ENCODE results near the gene CDH26. TPM values are rescaled to one million over a fixed set of nuclear protein-coding genes. Genes with fewer than 3 reads are reported as not detected.

CDH26 gene
- polyA plus RNA-seq, 1 donor from 2014 or later = 0.43 TPM

DNA sequence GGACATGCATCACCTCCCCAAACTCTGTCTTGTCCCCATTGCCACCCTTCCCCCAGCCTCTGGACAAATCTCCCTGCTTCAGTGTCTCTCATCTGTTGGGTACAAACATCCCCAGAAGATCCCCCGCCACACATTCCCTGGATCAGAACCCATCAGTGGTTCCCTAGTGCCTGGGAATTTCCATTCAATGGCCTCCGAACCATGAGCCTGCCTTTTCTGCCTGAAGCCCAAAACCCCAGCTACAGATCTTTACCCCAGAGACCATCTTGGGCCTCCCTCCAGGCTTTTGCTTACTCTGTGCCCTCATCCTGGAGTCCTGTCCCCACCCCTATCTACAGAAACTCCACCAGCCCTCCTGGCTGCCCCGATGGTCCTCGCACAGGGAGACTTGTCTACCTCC is 78.1 kb downstream of the CDH26 start:
- no peak for TF ChIP-seq EP300 (conservative IDR thresholded peaks at IDR 0.05; ENCODE audit: poor library complexity, severe bottlenecking)
- TF ChIP-seq TAF1 (IDR thresholded peaks at IDR 0.05; ENCODE audit: low read depth) = no peak
- no peak for TF ChIP-seq SMC3 (conservative IDR thresholded peaks at IDR 0.05; ENCODE audit: poor library complexity)
- TF ChIP-seq, protein P1, sequence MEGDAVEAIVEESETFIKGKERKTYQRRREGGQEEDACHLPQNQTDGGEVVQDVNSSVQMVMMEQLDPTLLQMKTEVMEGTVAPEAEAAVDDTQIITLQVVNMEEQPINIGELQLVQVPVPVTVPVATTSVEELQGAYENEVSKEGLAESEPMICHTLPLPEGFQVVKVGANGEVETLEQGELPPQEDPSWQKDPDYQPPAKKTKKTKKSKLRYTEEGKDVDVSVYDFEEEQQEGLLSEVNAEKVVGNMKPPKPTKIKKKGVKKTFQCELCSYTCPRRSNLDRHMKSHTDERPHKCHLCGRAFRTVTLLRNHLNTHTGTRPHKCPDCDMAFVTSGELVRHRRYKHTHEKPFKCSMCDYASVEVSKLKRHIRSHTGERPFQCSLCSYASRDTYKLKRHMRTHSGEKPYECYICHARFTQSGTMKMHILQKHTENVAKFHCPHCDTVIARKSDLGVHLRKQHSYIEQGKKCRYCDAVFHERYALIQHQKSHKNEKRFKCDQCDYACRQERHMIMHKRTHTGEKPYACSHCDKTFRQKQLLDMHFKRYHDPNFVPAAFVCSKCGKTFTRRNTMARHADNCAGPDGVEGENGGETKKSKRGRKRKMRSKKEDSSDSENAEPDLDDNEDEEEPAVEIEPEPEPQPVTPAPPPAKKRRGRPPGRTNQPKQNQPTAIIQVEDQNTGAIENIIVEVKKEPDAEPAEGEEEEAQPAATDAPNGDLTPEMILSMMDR (IDR thresholded peaks at IDR 0.05; ENCODE audit: poor library complexity, severe bottlenecking) = no peak
- TF ChIP-seq RAD21 (conservative IDR thresholded peaks at IDR 0.05) = no peak
- TF ChIP-seq POLR2AphosphoS5 (IDR thresholded peaks at IDR 0.05) = no peak
- TF ChIP-seq, protein P2, sequence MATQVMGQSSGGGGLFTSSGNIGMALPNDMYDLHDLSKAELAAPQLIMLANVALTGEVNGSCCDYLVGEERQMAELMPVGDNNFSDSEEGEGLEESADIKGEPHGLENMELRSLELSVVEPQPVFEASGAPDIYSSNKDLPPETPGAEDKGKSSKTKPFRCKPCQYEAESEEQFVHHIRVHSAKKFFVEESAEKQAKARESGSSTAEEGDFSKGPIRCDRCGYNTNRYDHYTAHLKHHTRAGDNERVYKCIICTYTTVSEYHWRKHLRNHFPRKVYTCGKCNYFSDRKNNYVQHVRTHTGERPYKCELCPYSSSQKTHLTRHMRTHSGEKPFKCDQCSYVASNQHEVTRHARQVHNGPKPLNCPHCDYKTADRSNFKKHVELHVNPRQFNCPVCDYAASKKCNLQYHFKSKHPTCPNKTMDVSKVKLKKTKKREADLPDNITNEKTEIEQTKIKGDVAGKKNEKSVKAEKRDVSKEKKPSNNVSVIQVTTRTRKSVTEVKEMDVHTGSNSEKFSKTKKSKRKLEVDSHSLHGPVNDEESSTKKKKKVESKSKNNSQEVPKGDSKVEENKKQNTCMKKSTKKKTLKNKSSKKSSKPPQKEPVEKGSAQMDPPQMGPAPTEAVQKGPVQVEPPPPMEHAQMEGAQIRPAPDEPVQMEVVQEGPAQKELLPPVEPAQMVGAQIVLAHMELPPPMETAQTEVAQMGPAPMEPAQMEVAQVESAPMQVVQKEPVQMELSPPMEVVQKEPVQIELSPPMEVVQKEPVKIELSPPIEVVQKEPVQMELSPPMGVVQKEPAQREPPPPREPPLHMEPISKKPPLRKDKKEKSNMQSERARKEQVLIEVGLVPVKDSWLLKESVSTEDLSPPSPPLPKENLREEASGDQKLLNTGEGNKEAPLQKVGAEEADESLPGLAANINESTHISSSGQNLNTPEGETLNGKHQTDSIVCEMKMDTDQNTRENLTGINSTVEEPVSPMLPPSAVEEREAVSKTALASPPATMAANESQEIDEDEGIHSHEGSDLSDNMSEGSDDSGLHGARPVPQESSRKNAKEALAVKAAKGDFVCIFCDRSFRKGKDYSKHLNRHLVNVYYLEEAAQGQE (IDR thresholded peaks at IDR 0.05; ENCODE audit: borderline replicate concordance) = no peak
- no peak for TF ChIP-seq MXI1 (conservative IDR thresholded peaks at IDR 0.05; ENCODE audit: poor library complexity, severe bottlenecking)
- no peak for TF ChIP-seq EZH2 (IDR thresholded peaks at IDR 0.05; ENCODE audit: borderline replicate concordance, insufficient read depth, low read length, poor library complexity, severe bottlenecking)
- Histone ChIP-seq H2AFZ (ENCODE audit: low read depth, low read length) (no peak overlapping the region), H3K4me3 (ENCODE audit: low read length) (no peak overlapping the region), H3K9me3 (ENCODE audit: low read length) (no peaks in the 10 kb centered on the region), H3K36me3 (ENCODE audit: insufficient read depth, low read length) (no peaks in the 10 kb centered on the region), H3K79me2 (replicated peaks; ENCODE audit: insufficient read depth, low read length) (no peaks in the 10 kb centered on the region), H3K4me2 (ENCODE audit: low read length) (no peak overlapping the region), H3K9ac (ENCODE audit: low read length) (no peak overlapping the region), H3K27ac (ENCODE audit: low read length) (no peak overlapping the region), H3F3A (ENCODE audit: insufficient read depth, low read length, poor library complexity, severe bottlenecking) (no peaks in the 10 kb centered on the region), H3K9me2 (ENCODE audit: insufficient read depth, low read length) (no peaks in the 10 kb centered on the region), H3K27me3 (ENCODE audit: insufficient read depth, low read depth, low read length) (no peaks in the 10 kb centered on the region), H4K20me1 (ENCODE audit: insufficient read depth) (no peaks in the 10 kb centered on the region)

DNA sequence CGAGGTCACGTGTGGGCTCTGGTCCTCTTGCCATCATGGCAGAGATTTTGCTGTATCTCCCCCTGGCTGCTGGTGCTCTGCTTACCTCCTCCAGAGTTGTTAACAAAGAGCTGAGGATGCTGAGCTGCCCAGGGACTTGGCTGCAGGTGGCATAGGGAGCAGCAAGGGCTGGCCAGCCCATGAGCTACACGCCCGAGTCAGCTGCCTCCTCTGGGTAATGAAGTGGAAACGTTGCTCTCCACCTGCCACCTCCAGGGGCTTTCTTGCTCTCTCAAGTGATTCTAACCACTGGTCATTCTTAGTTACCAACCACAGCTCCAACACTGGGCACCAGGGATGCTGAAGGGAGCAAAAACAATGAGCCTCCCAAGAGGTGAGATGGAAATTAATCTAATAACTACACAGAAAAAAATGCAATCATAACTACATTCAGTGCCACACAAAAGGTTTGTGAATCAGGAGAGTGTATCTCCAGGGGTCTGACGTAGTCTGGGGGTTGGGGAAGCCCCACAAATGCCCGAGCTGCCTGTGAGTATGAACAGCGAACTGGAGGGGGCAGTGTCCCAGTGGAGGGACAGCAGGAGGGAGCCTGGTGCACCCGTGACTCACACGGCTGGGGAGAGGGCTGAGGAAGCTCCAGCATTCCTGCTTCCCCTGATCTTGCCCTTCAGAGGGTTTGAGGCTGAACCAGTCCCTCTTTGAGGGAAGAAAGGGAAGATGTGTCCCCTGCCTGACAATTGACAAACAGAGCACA is 78.7 kb downstream of the CDH26 start:
- Histone ChIP-seq H3K9ac (ENCODE audit: low read length) (no peak overlapping the region), H3K36me3 (ENCODE audit: insufficient read depth, low read length) (no peaks in the 10 kb centered on the region), H3K27me3 (ENCODE audit: insufficient read depth, low read depth, low read length) (no peaks in the 10 kb centered on the region), H3K27ac (ENCODE audit: low read length) (no peak overlapping the region), H3K9me2 (ENCODE audit: insufficient read depth, low read length) (no peaks in the 10 kb centered on the region), H3K9me3 (ENCODE audit: low read length) (no peaks in the 10 kb centered on the region), H3F3A (ENCODE audit: insufficient read depth, low read length, poor library complexity, severe bottlenecking) (no peaks in the 10 kb centered on the region), H3K4me2 (ENCODE audit: low read length) (no peak overlapping the region), H4K20me1 (ENCODE audit: insufficient read depth) (no peaks in the 10 kb centered on the region), H3K79me2 (replicated peaks; ENCODE audit: insufficient read depth, low read length) (no peaks in the 10 kb centered on the region), H3K4me3 (ENCODE audit: low read length) (no peak overlapping the region), H2AFZ (ENCODE audit: low read depth, low read length) (no peak overlapping the region)
- TF ChIP-seq, protein P1 (IDR thresholded peaks at IDR 0.05; ENCODE audit: poor library complexity, severe bottlenecking) = no peak
- no peak for TF ChIP-seq MXI1 (conservative IDR thresholded peaks at IDR 0.05; ENCODE audit: poor library complexity, severe bottlenecking)
- no peak for TF ChIP-seq RAD21 (conservative IDR thresholded peaks at IDR 0.05)
- TF ChIP-seq EP300 (conservative IDR thresholded peaks at IDR 0.05; ENCODE audit: poor library complexity, severe bottlenecking) = no peak
- no peak for TF ChIP-seq EZH2 (IDR thresholded peaks at IDR 0.05; ENCODE audit: borderline replicate concordance, insufficient read depth, low read length, poor library complexity, severe bottlenecking)
- no peak for TF ChIP-seq POLR2AphosphoS5 (IDR thresholded peaks at IDR 0.05)
- TF ChIP-seq SMC3 (conservative IDR thresholded peaks at IDR 0.05; ENCODE audit: poor library complexity) = no peak
- no peak for TF ChIP-seq TAF1 (IDR thresholded peaks at IDR 0.05; ENCODE audit: low read depth)
- TF ChIP-seq, protein P2 (IDR thresholded peaks at IDR 0.05; ENCODE audit: borderline replicate concordance) = no peak

Measured in neural cell (in vitro differentiated cells).